SK-N-SH treated with all-trans-retinoic acid at 6 μM for 48 hours (cell line): Measurements from ENCODE around the gene HEATR5B.

ENCODE experiments used
- ATAC-seq: fragments of 200-7000 bp; cut with Tn5 transposase; 3 replicates; pipeline ENCODE4 v1.9.1; 2020; ENCODE audit warnings: mild to moderate bottlenecking, moderate library complexity
- ARNTL ChIP-seq: fragments of 450-650 bp; formaldehyde crosslinking; IDR thresholded peaks from 2 replicates; pipeline ENCODE4 v1.5.0; 2020; ENCODE audit warnings: low read depth, mild to moderate bottlenecking, moderate library complexity, borderline replicate concordance
- CSDC2 ChIP-seq: fragments of 250-450 bp; sonication (Bioruptor Pico); IDR thresholded peaks from 2 replicates; pipeline ENCODE4 v1.5.0; 2020; ENCODE audit warnings: mild to moderate bottlenecking, moderate library complexity
- CSRNP3 ChIP-seq: fragments of 250-450 bp; sonication (Bioruptor Pico); IDR thresholded peaks from 2 replicates; pipeline ENCODE4 v1.5.1; 2021; ENCODE audit warnings: mild to moderate bottlenecking, moderate library complexity
- ESRRG ChIP-seq: fragments of 250-450 bp; sonication (Bioruptor Pico); IDR thresholded peaks from 2 replicates; pipeline ENCODE4 v1.6.1; 2021; ENCODE audit warnings: mild to moderate bottlenecking
- GLIS3 ChIP-seq: fragments of 250-450 bp; sonication (Bioruptor Pico); IDR thresholded peaks from 2 replicates; pipeline ENCODE4 v1.5.0; 2020; ENCODE audit warnings: mild to moderate bottlenecking, moderate library complexity
- ISL1 ChIP-seq: fragments of 250-450 bp; sonication (Bioruptor Pico); IDR thresholded peaks from 2 replicates; pipeline ENCODE4 v2.1.2; 2022; ENCODE audit warnings: mild to moderate bottlenecking, moderate library complexity
- PPARA ChIP-seq: fragments of 250-450 bp; sonication (Bioruptor Pico); IDR thresholded peaks from 2 replicates; pipeline ENCODE4 v1.5.0; 2020; ENCODE audit warnings: mild to moderate bottlenecking, borderline replicate concordance
- SNAI2 ChIP-seq: fragments of 250-450 bp; sonication (Bioruptor Pico); IDR thresholded peaks from 2 replicates; pipeline ENCODE4 v1.5.0; 2020; ENCODE audit warnings: mild to moderate bottlenecking, moderate library complexity
- TOX ChIP-seq: fragments of 250-450 bp; sonication (Bioruptor Pico); IDR thresholded peaks from 2 replicates; pipeline ENCODE4 v1.8.0; 2021; ENCODE audit warnings: mild to moderate bottlenecking, moderate library complexity, borderline replicate concordance
- ZC3H10 ChIP-seq: fragments of 250-450 bp; sonication (Bioruptor Pico); IDR thresholded peaks from 2 replicates; pipeline ENCODE4 v1.5.1; 2021; ENCODE audit warnings: mild to moderate bottlenecking, moderate library complexity
- ZFP30 ChIP-seq: fragments of 450-650 bp; formaldehyde crosslinking; IDR thresholded peaks from 2 replicates; pipeline ENCODE4 v1.5.0; 2022; ENCODE audit warnings: mild to moderate bottlenecking, moderate library complexity
- ZNF565 ChIP-seq: fragments of 450-650 bp; formaldehyde crosslinking; conservative IDR thresholded peaks from 2 replicates; pipeline ENCODE4 v1.5.0; 2020; ENCODE audit warnings: low read depth, mild to moderate bottlenecking, moderate library complexity
- ZNF70 ChIP-seq: fragments of 450-650 bp; formaldehyde crosslinking; IDR thresholded peaks from 2 replicates; pipeline ENCODE4 v1.5.0; 2020; ENCODE audit warnings: mild to moderate bottlenecking, moderate library complexity
- ZNF8 ChIP-seq: fragments of 450-650 bp; formaldehyde crosslinking; IDR thresholded peaks from 2 replicates; pipeline ENCODE4 v1.5.0; 2020; ENCODE audit warnings: mild to moderate bottlenecking, moderate library complexity
- TF ChIP-seq, protein P1 (sequence below): fragments of 250-450 bp; sonication (Bioruptor Pico); IDR thresholded peaks from 2 replicates; pipeline ENCODE4 v1.5.0; 2020; ENCODE audit warnings: mild to moderate bottlenecking, moderate library complexity
- TF ChIP-seq, protein P2 (sequence below): fragments of 250-450 bp; sonication (Bioruptor Pico); IDR thresholded peaks from 2 replicates; pipeline ENCODE4 v1.8.0; 2020; ENCODE audit warnings: mild to moderate bottlenecking, moderate library complexity, borderline replicate concordance
- TF ChIP-seq, protein P3 (sequence below): fragments of 250-450 bp; sonication (Bioruptor Pico); IDR thresholded peaks from 2 replicates; pipeline ENCODE4 v1.5.1; 2020; ENCODE audit warnings: low read depth, mild to moderate bottlenecking, moderate library complexity

HEATR5B gene

GRCh38 chr2:37125416-37125815, 41.2 kb upstream of the HEATR5B start (continued):
- TF ChIP-seq, protein P1, sequence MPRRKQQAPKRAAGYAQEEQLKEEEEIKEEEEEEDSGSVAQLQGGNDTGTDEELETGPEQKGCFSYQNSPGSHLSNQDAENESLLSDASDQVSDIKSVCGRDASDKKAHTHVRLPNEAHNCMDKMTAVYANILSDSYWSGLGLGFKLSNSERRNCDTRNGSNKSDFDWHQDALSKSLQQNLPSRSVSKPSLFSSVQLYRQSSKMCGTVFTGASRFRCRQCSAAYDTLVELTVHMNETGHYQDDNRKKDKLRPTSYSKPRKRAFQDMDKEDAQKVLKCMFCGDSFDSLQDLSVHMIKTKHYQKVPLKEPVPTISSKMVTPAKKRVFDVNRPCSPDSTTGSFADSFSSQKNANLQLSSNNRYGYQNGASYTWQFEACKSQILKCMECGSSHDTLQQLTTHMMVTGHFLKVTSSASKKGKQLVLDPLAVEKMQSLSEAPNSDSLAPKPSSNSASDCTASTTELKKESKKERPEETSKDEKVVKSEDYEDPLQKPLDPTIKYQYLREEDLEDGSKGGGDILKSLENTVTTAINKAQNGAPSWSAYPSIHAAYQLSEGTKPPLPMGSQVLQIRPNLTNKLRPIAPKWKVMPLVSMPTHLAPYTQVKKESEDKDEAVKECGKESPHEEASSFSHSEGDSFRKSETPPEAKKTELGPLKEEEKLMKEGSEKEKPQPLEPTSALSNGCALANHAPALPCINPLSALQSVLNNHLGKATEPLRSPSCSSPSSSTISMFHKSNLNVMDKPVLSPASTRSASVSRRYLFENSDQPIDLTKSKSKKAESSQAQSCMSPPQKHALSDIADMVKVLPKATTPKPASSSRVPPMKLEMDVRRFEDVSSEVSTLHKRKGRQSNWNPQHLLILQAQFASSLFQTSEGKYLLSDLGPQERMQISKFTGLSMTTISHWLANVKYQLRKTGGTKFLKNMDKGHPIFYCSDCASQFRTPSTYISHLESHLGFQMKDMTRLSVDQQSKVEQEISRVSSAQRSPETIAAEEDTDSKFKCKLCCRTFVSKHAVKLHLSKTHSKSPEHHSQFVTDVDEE (CRISPR knock-in tag), result no peak
- TF ChIP-seq ESRRG (no peak), PPARA (CRISPR knock-in tag) (no peak), ZNF8 (no peak)
- TF ChIP-seq, protein P2, sequence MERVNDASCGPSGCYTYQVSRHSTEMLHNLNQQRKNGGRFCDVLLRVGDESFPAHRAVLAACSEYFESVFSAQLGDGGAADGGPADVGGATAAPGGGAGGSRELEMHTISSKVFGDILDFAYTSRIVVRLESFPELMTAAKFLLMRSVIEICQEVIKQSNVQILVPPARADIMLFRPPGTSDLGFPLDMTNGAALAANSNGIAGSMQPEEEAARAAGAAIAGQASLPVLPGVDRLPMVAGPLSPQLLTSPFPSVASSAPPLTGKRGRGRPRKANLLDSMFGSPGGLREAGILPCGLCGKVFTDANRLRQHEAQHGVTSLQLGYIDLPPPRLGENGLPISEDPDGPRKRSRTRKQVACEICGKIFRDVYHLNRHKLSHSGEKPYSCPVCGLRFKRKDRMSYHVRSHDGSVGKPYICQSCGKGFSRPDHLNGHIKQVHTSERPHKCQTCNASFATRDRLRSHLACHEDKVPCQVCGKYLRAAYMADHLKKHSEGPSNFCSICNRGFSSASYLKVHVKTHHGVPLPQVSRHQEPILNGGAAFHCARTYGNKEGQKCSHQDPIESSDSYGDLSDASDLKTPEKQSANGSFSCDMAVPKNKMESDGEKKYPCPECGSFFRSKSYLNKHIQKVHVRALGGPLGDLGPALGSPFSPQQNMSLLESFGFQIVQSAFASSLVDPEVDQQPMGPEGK (CRISPR knock-in tag), result no peak
- TF ChIP-seq, all 23 proteins: peak for 0

DNA sequence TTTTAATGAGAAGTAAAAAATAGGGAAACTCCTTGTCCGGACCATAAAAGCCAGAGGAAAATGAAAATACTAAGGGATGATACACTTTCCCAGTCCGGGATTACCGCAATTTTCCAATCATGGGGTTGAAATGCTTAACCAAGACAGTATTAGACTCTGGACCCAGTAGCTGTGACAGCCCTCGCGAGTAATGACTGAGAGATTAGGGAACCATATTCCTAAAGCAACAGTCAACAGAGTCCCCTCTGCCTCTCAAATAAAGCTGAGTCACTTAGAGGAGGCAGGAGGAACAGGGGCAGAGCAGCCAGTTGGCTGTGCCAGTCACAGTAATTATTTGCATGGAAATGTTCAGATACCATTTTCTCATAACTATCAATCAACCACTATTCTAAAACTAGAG, 35.0 kb upstream of the HEATR5B start:
- TF ChIP-seq ISL1 (CRISPR knock-in tag) (no peak), ZC3H10 (CRISPR knock-in tag) (no peak), ZNF8 (no peak), GLIS3 (CRISPR knock-in tag) (no peak), SNAI2 (CRISPR knock-in tag) (no peak), ARNTL (CRISPR knock-in tag) (no peak), ZNF565 (no peak), TOX (CRISPR knock-in tag) (no peak)
- TF ChIP-seq, protein P1 (CRISPR knock-in tag), result no peak
- TF ChIP-seq, protein P3, sequence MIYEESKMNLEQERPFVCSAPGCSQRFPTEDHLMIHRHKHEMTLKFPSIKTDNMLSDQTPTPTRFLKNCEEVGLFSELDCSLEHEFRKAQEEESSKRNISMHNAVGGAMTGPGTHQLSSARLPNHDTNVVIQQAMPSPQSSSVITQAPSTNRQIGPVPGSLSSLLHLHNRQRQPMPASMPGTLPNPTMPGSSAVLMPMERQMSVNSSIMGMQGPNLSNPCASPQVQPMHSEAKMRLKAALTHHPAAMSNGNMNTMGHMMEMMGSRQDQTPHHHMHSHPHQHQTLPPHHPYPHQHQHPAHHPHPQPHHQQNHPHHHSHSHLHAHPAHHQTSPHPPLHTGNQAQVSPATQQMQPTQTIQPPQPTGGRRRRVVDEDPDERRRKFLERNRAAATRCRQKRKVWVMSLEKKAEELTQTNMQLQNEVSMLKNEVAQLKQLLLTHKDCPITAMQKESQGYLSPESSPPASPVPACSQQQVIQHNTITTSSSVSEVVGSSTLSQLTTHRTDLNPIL, result no peak
- ATAC-seq, result no peak

DNA sequence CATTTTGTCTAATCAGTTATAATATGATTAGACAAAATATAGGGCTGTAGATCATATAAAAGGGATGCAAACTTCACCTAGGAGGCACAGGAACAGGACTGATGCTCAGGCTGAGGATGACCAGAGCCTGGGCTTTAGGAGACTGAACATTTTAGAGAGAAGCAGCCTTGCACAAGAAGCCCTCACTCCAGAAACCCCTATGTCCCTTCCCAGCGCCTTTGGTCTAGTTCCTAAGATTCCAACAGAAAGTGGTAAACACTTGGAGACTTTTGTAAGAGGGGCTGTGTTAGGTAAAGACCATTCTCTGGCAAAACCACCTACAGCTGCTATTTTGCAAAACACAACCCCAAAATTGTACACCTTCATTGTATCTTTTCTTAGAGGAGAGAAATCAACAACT, 33.4 kb upstream of the HEATR5B start:
- no peak for ATAC-seq
- TF ChIP-seq SNAI2 (CRISPR knock-in tag) (no peak), GLIS3 (CRISPR knock-in tag) (no peak), ARNTL (CRISPR knock-in tag) (no peak), PPARA (CRISPR knock-in tag) (no peak), ZC3H10 (CRISPR knock-in tag) (no peak), ZFP30 (CRISPR knock-in tag) (no peak), ZNF70 (CRISPR knock-in tag) (no peak), CSRNP3 (CRISPR knock-in tag) (no peak), CSDC2 (CRISPR knock-in tag) (no peak), ZNF565 (no peak), ZNF8 (no peak)
- TF ChIP-seq, protein P3, result no peak
